Daoy (cell line): Measurements from ENCODE around the gene PNKP. TPM values are rescaled to one million over a fixed set of nuclear protein-coding genes. Genes with fewer than 3 reads are reported as not detected.
A peak's percentile ranks its signal among the peaks of the same experiment; 100 is the strongest.
"Not testable (repeated sequence)": the region's sequence is repeated elsewhere in the genome, so short reads cannot be mapped to it uniquely, and the experiment has no call there.

Experiments
- DNase-seq: peaks from one replicate; pipeline ENCODE4 v3.0.0-alpha.2; 2015; ENCODE audit warnings: low read depth
- total RNA-seq: library from RNA; depleted of rRNA; stranded (reverse); fragments of >200 nt; shearing (Covaris generic); gene quantifications from 2 replicates; pipeline ENCODE4 v1.2.3, GENCODE V29; 2014; rRNA removed

PNKP gene
- total RNA-seq, 1 experiment from 2014 or later: 36.9 TPM

DNA sequence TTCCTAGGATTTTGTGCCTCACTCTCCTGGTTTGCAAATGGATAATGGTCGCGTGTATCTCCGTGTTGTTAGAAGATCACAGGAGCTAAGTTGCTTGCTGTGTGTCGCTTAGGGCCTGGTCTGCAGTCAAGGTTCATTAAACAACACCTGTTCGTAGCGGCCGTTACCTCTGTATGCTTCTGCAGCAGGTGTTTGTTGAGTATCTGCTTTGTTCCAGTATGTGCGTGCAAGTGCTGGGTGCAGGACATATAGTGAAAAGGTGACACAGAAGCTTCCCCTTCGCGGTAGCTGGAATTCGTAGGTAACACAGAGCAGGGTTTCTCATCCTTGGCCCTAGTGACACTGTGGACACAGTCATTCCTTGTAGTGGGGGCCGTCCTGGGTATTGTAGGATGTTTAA lies 43.9 kb downstream of the PNKP start:
- no peak for DNase-seq

DNA sequence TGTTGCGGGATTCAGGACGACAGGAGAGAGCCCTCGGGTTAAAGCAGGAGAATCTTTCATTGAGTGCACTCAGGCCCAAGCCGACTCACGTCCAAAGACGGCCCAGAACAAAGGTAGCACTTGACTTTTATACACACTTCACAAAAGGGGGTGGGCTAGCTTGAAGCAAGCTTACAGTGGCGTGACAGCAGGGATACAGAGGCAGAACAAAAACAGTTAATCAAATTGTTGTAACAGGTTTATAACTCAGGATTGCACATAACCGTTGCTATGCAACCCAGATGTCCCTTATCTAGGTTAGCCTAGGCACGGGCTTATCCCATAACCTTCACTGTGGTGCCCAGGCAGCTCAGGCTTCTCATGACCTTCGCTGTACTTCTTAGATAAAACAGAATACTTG lies 47.3 kb downstream of the PNKP start:
- DNase-seq: no peak

DNA sequence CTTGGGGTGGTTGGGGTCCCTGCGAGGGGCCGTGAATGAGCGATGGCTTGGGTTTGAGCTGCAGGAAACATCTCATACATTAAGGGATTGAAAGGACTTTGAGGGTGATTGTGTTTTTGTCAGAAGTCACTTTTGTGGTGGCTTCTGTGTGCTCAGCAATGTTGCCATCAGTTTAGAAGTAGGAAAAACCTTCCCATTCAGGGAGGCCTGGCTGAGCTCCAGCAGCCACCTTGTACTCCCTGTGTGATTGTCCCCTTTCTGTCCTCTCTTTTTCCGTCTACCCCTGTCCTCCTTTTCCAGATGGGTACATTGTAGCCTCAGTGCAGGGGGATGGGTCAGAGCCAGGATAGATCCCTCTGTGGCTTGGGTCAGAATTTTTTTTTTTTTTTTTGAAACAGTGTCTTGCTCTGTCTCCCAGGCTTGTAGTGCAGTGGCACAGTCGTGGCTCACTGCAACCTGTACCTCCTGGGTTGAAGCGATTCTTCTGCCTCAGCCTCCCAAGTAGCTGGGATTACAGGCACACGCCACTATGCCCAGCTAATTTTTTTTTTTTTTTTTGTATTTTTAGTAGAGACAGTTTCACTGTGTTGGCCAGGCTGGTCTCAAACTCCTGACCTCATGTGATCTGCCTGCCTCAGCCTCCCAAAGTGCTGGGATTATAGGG lies 47.8 kb downstream of the PNKP start:
- not testable (repeated sequence) for DNase-seq

DNA sequence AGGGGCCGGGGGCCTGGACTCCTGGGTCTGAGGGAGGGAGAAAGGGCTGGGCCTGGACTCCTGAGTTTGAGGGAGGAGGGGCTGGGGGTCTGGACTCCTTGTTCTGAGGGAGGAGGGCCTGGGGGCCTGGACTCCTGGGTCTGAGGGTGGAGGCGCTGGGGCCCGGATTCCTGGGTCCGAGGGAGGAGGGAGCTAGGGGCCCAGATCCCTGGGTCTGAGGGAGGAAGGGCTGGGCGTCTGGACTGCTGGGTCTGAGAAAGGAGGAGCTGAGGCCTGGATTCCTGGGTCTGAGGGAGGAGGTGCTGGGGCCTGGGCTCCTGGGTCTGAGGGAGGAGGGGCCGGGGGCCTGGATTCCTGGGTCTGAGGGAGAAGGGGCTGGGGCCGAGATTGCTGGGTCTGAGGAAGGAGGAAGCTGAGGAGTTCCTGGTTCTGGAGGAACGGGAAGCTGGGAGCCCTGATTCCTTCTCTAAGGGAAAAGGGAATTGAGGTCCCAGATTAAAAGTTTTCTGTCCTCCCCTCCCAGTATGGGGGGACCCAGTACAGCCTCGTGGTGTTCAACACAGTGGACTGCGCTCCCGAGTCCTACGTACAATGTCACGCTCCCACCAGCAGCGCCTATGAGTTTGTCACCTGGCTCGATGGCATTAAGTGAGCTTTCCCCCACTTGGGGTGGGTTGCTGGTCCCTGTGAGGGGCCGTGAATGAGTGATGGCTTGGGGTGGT lies 48.6 kb downstream of the PNKP start:
- no peak for DNase-seq

DNA sequence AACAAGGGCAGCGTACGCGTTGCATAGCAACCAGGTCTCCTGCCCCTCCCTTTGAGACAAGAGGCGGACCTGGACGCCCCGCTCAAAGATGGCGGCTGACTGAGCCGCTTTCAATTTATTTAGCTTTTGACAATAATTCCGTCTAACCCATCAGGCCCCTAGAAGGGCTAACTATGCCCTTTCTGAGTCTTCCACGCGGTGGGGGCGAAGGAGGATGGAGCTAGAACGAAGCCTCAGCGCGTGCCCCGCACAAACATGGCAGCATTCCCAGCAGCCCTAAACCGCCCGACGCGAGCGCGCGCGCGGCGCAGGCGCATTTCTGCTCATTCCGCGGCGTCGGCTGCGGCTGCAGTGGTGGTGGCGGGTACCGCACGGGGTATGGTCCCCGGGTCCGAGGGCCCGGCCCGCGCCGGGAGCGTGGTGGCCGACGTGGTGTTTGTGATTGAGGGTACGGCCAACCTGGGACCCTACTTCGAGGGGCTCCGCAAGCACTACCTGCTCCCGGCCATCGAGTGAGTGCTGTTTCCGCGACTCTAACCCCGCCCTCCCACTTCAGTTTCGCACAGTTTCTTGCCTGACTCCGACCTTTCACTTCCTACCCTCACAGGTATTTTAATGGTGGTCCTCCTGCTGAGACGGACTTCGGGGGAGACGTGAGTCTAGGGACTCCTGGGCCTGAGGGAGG lies 49.3 kb downstream of the PNKP start, which contains the start of gene MED25:
MED25 (plus strand) TSS at position 326 of the 685 bp plus-strand sequence; CDS start at position 379, 53 bp downstream.
- peak; percentile 91 for DNase-seq

DNA sequence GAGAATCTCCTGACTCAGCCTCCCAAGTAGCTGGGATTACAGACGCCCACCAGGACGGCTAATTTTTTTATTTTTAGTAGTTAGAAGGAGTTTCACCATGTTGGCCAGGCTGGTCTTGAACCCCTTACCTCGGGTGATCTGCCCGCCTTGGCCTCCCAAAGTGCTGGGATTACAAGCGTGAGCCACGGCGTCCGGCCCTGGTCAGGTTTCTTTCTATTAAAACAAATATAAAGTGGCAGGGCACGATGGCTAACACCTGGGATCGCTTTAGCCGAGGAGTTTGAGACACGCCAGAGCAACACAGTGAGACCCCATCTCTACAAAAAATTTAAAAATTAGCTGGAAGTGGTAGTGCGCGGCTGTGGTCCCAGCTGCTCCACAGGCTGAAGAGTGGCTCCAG lies 50.8 kb downstream of the PNKP start:
- DNase-seq: no peak

DNA sequence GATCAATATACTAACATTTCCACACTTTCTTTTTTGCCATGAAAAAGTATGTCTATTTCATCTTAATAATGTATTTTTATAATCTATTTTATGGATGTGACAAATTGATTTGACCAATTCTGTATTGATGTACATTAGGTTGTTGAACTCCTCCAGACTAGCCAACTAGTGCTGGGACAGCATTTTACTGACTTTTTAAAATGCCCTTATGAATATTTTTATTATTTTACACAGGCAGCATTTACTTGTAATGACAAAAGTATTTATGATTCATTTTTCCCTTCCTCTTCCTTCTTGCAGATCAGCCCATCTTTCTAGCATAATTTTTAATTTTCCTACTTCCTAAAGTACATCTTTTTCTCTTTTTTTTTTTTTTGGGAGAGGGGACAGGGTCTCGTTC lies 53.4 kb downstream of the PNKP start:
- DNase-seq: no peak

DNA sequence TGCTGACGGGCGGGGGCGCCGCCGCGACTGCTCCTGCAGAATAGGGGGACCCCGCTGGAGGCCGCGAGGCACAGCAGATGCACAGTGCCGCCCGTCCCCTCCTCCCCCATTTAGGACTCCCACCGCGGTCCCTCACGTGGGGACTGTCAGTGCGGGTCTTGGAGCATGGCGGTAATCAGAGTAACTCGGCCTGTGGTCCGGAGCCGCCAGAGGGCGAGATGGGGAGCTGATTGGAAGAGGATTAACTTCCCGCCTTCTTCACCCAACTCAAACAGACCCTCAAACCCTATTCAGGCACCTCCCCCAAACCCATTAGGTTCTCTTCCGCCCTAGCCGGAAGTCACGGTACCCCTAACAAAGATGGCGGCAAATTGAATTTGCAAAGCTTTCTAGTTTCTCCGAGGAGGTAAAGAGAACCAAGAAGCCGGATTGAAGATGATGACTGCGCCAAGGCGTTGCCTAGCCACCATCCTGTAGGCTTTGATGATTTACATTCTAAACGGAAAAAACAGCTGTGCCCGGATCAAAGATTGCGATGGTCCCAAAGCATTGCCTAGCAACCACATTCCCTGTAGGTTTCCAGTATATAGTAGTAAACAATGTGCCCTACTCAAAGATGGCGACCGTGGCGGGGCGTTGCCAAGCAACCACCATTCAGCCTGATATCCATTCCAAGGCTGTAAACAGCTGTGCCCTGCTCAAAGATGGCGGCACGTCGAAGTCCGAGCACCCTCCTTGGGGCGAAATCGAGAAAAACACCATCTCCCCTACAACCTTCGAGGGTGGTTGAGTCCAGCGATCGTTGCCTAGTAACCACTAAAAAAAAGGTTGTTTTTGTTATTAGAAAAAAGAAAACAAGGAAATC lies 54.1 kb downstream of the PNKP start, which contains the start of gene FUZ:
FUZ (minus strand) TSS at position 296 of the 865 bp plus-strand sequence; CDS start at position 110, 186 bp downstream.
- DNase-seq: peak; percentile 98

DNA sequence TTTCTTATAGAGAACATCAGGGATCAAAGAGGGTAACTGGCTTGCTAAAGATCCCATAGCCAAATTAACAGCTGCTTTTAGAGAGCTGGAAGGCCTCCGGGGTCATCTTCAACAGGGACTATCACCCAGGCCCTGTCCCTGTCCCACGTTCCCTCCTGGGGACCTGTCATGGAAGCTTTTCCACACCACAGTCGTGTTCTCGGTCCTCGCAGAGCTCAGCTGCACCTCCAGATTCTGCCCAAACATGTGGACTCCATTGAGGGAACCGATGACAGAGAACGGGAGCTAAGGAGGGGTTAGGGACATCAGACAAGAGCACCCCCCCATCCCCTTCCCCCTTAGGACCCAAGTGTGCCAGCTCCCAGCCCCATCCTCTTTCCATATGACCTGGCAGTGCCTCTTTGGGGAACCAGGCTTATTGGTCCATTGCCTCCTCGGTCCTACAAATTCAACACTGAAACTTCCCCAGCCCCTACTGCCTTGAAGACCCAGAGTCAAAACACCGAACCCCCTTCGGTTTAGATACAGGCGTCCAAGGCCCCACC lies 54.9 kb downstream of the PNKP start:
- DNase-seq: no peak

DNA sequence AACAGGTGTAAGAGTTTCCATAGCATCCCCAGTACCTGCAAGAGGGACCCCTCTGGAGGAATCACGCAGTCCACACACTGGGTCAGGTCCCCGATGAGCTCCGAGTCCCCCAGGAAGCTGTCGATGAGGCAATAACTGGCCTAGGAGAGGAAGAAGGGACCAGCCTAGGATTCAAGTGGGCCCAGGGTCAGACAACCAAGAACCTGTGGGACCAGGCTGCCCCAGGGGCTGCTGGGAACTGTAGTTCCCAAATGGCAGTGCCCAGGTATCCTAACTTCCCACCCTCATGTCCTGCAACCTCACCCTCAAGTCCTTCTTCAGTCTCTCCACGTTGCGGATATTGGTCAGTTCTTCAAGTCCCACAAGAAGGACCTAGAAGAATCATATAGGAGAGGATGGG lies 56.0 kb downstream of the PNKP start:
- no peak for DNase-seq

Other genes starting within 250 kb of the PNKP start
- gene RRAS, start 227.4 kb downstream of the PNKP start, total RNA-seq: 11.0 and 12.7 TPM in 2 replicates
- 32.5 and 32.8 TPM in 2 replicates for gene SCAF1, start 225.4 kb downstream of the PNKP start, total RNA-seq
- 88.0 and 110 TPM in 2 replicates for gene IRF3, start 201.7 kb downstream of the PNKP start, total RNA-seq
- gene BCL2L12, start 201.6 kb downstream of the PNKP start, total RNA-seq: 15.5 and 18.1 TPM in 2 replicates
- gene PRMT1, start 190.3 kb downstream of the PNKP start, total RNA-seq: 338 and 386 TPM in 2 replicates
- 0.27 and 0.40 TPM in 2 replicates for gene ADM5, start 178.0 kb downstream of the PNKP start, total RNA-seq
- gene CPT1C, start 176.5 kb downstream of the PNKP start, total RNA-seq: 5.0 and 8.3 TPM in 2 replicates
- not detected in 2 replicates for gene TSKS, start 104.3 kb downstream of the PNKP start, total RNA-seq
- 44.8 and 46.5 TPM in 2 replicates for gene AP2A1, start 100.6 kb downstream of the PNKP start, total RNA-seq
- gene FUZ, start 54.3 kb downstream of the PNKP start, total RNA-seq: 9.9 and 20.1 TPM in 2 replicates
- 17.8 and 29.9 TPM in 2 replicates for gene MED25, start 49.3 kb downstream of the PNKP start, total RNA-seq
- gene PTOV1, start 16.4 kb downstream of the PNKP start, total RNA-seq: 61.2 and 67.8 TPM in 2 replicates
- 9.6 and 10.5 TPM in 2 replicates for gene AKT1S1, start 9.8 kb upstream of the PNKP start, total RNA-seq
- gene TBC1D17, start 10.1 kb upstream of the PNKP start, total RNA-seq: 5.9 and 8.1 TPM in 2 replicates
- gene IL4I1, start 29.3 kb upstream of the PNKP start, total RNA-seq: 9.1 and 9.3 TPM in 2 replicates
- gene ATF5, start 61.6 kb upstream of the PNKP start, total RNA-seq: 8.9 and 17.4 TPM in 2 replicates
- gene NUP62, start 61.9 kb upstream of the PNKP start, total RNA-seq: 92.7 and 95.5 TPM in 2 replicates
- not detected in 2 replicates for gene SIGLEC11, start 93.6 kb upstream of the PNKP start, total RNA-seq
- 18.2 and 22.7 TPM in 2 replicates for gene VRK3, start 157.8 kb upstream of the PNKP start, total RNA-seq
- gene ZNF473, start 158.4 kb upstream of the PNKP start, total RNA-seq: 20.0 and 22.2 TPM in 2 replicates